HepG2 (cell line): Measurements from ENCODE around the gene THOC6. TPM values are rescaled to one million over a fixed set of nuclear protein-coding genes. Genes with fewer than 3 reads are reported as not detected.
A peak's percentile ranks its signal among the peaks of the same experiment; 100 is the strongest.

Source experiments
- AGO2 ChIP-seq: fragments of 200-400 bp; formaldehyde crosslinking; optimal IDR thresholded peaks from 2 replicates; pipeline ENCODE3; 2017; ENCODE audit warnings: mild to moderate bottlenecking, low read depth, low read length, moderate library complexity
- ARID2 ChIP-seq: sonication (generic); formaldehyde crosslinking; IDR thresholded peaks from 2 replicates; pipeline ENCODE4 v1.8.1; 2022; ENCODE audit warnings: mild to moderate bottlenecking, missing genetic modification reagents, borderline replicate concordance
- ETV6 ChIP-seq: sonication (generic); formaldehyde crosslinking; conservative IDR thresholded peaks from 2 replicates; pipeline ENCODE4 v1.4.0; 2020; ENCODE audit warnings: missing genetic modification reagents
- FOSL1 ChIP-seq: sonication (generic); formaldehyde crosslinking; IDR thresholded peaks from 2 replicates; pipeline ENCODE4 v1.9.0; 2021; ENCODE audit warnings: missing genetic modification reagents, borderline replicate concordance
- HNRNPLL ChIP-seq: fragments of 200-400 bp; formaldehyde crosslinking; IDR thresholded peaks from 2 replicates; pipeline ENCODE4 v1.6.1; 2017; ENCODE audit warnings: mild to moderate bottlenecking, low read depth, low read length; ENCODE audit not compliant: poor library complexity, severe bottlenecking
- JARID2 ChIP-seq: sonication (generic); formaldehyde crosslinking; IDR thresholded peaks from 2 replicates; pipeline ENCODE4 v1.8.1; 2023; ENCODE audit warnings: missing genetic modification reagents, inconsistent platforms; ENCODE audit not compliant: insufficient replicate concordance
- PHF5A ChIP-seq: IDR thresholded peaks from one replicate; pipeline ENCODE4 v1.6.1; 2018; ENCODE audit warnings: low read depth, missing genetic modification reagents; ENCODE audit not compliant: unreplicated experiment
- SIX4 ChIP-seq: sonication (generic); formaldehyde crosslinking; IDR thresholded peaks from 2 replicates; pipeline ENCODE4 v1.4.0; 2020; ENCODE audit warnings: missing genetic modification reagents
- SOX5 ChIP-seq: IDR thresholded peaks from 2 replicates; pipeline ENCODE4 v1.6.1; 2016; ENCODE audit warnings: borderline replicate concordance
- ZBTB33 ChIP-seq: sonication (generic); formaldehyde crosslinking; IDR thresholded peaks from 2 replicates; pipeline ENCODE4 v1.4.0; 2020; ENCODE audit warnings: missing genetic modification reagents
- ZBTB43 ChIP-seq: sonication (generic); formaldehyde crosslinking; conservative IDR thresholded peaks from 2 replicates; pipeline ENCODE4 v1.4.0; 2020; ENCODE audit warnings: missing genetic modification reagents
- ZFP36 ChIP-seq: fragments of 150-350 bp; IDR thresholded peaks from 2 replicates; pipeline ENCODE4 v1.6.1; 2018; ENCODE audit warnings: borderline replicate concordance, low read length, low read depth; ENCODE audit not compliant: partially characterized antibody
- ZFX ChIP-seq: sonication (generic); formaldehyde crosslinking; IDR thresholded peaks from 2 replicates; pipeline ENCODE4 v1.4.0; 2020; ENCODE audit warnings: mild to moderate bottlenecking, low read depth, missing genetic modification reagents, moderate library complexity
- ZNF446 ChIP-seq: sonication (generic); formaldehyde crosslinking; IDR thresholded peaks from 2 replicates; pipeline ENCODE4 v1.5.0; 2020; ENCODE audit warnings: mild to moderate bottlenecking, missing genetic modification reagents
- ZNF598 ChIP-seq: sonication (generic); formaldehyde crosslinking; IDR thresholded peaks from 2 replicates; pipeline ENCODE4 v1.5.1; 2020; ENCODE audit warnings: mild to moderate bottlenecking, missing genetic modification reagents, borderline replicate concordance
- ZNF850 ChIP-seq: sonication (generic); formaldehyde crosslinking; conservative IDR thresholded peaks from 2 replicates; pipeline ENCODE4 v1.9.0; 2021; ENCODE audit warnings: mild to moderate bottlenecking, missing genetic modification reagents
- ZSCAN29 ChIP-seq: sonication (generic); formaldehyde crosslinking; conservative IDR thresholded peaks from 2 replicates; pipeline ENCODE4 v1.4.0; 2020; ENCODE audit warnings: mild to moderate bottlenecking, missing genetic modification reagents
- polyA plus RNA-seq, 8 experiments: library from polyadenylated mRNA; depleted of rRNA in 3 of 8; stranded (reverse) in 7 of 8; unstranded in 1 of 8; fragments of >200 nt; fragmentation: Illumina TruSeq in 4 of 8; extraction: Trizol in 4 of 8; gene quantifications; 2 replicates each; pipeline versions ENCODE4 v1.2.1 to v1.2.3, GENCODE V29; 2011 to 2016; ENCODE audit warnings: low read depth in 4 of 8, missing spikeins in 1 of 8, mixed read lengths in 1 of 8; ENCODE audit not compliant: insufficient read depth in 1 of 8
- total RNA-seq, 5 experiments: library from RNA; depleted of rRNA; stranded (reverse); fragments of >200 nt; fragmentation: Illumina TruSeq; extraction: Trizol; gene quantifications; 2 replicates each; pipeline ENCODE4 v1.2.3, GENCODE V29; 2016; ENCODE audit warnings: low read depth in 1 of 5
- TF ChIP-seq, protein P1 (sequence below), 2 experiments: sonication (generic) in 1 of 2; formaldehyde crosslinking in 1 of 2; IDR thresholded peaks; 2 replicates each; pipeline versions ENCODE4 v1.4.0 to v1.6.1; 2018 to 2020; ENCODE audit warnings: missing genetic modification reagents in 2 of 2, borderline replicate concordance in 1 of 2, low read depth in 1 of 2, mild to moderate bottlenecking in 1 of 2, missing biosample characterization in 1 of 2
- TF ChIP-seq, protein P2 (sequence below): IDR thresholded peaks from 2 replicates; pipeline ENCODE4 v1.6.1; 2016; ENCODE audit warnings: mild to moderate bottlenecking
- TF ChIP-seq, protein P3 (sequence below): sonication (generic); formaldehyde crosslinking; IDR thresholded peaks from 2 replicates; pipeline ENCODE4 v1.8.1; 2023; ENCODE audit warnings: missing genetic modification reagents, mild to moderate bottlenecking, borderline replicate concordance

The THOC6 gene
- total and polyA plus RNA-seq, 2 of the 13 experiments (the other 11 are each of a cell fraction or from before 2014, with no cell fraction given) = 32.1 to 37.0 TPM

DNA sequence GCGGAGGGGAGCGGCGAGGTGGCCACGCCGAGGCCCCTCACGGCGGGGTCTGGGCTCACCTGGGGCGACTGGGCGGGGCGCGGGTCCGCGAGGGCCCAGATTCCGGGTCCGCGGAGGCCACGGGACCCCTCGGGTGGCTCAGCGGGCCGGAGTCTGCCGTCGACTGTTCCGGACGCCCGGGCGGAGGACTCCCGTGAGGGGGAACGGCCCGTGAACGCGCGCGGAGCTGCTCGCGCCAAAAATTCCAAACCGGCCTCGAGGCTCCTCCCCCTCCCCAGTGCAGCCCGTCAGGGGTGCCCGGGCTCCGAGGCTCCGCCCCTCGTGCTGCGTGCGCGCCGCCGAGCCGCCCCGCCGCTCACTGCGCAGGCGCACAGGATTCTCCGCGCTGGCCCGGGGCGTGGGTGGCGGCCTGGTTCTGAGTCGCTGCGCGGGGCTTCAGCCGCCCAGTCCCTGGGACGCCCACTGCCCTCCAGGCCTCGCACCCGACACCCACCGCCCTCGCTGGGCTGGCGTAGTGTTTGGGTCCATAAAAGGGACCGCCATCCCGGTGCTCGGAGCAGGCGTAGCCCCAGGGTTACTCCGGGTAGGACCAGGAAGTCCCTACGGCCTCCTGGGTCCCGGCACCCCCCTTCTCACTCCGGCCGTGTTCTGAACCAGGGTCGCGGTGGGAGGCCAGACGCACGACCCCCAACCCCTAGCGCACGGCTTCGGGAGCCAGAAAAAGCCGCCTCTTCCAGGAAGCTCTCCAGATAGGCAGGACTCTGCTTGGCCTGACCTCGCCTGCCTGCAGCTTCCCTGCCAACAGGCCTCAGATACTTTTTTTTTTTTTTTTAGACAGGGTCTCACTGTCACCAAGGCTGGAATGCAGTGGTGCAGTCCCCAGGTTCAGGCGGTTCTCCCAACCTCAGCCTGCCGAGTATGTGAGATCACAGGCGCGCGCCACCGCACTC, 43.3 kb upstream of the THOC6 start, which contains the start of gene PKMYT1 (continued):
- TF ChIP-seq, protein P1, sequence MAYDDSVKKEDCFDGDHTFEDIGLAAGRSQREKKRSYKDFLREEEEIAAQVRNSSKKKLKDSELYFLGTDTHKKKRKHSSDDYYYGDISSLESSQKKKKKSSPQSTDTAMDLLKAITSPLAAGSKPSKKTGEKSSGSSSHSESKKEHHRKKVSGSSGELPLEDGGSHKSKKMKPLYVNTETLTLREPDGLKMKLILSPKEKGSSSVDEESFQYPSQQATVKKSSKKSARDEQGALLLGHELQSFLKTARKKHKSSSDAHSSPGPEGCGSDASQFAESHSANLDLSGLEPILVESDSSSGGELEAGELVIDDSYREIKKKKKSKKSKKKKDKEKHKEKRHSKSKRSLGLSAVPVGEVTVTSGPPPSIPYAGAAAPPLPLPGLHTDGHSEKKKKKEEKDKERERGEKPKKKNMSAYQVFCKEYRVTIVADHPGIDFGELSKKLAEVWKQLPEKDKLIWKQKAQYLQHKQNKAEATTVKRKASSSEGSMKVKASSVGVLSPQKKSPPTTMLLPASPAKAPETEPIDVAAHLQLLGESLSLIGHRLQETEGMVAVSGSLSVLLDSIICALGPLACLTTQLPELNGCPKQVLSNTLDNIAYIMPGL (CRISPR knock-in tag; IDR thresholded peaks at IDR 0.05; ENCODE audit: borderline replicate concordance in 1 of 2, low read depth in 1 of 2) = peak; percentile 45 to 76; a peak in 2 of 4 replicates
- TF ChIP-seq, protein P2, sequence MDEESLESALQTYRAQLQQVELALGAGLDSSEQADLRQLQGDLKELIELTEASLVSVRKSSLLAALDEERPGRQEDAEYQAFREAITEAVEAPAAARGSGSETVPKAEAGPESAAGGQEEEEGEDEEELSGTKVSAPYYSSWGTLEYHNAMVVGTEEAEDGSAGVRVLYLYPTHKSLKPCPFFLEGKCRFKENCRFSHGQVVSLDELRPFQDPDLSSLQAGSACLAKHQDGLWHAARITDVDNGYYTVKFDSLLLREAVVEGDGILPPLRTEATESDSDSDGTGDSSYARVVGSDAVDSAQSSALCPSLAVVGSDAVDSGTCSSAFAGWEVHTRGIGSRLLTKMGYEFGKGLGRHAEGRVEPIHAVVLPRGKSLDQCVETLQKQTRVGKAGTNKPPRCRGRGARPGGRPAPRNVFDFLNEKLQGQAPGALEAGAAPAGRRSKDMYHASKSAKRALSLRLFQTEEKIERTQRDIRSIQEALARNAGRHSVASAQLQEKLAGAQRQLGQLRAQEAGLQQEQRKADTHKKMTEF = no peak
- TF ChIP-seq ZFX = peak; percentile 96
- TF ChIP-seq HNRNPLL = peak; percentile 34
- no peak for TF ChIP-seq ZNF850
- TF ChIP-seq ZNF598 (CRISPR knock-in tag) = peak; percentile 73; the same call in 1 of the 2 replicates
- no peak for TF ChIP-seq JARID2
- peak; percentile 53; the same call in 1 of the 2 replicates for TF ChIP-seq ZSCAN29
- TF ChIP-seq SOX5 (CRISPR knock-in tag) = peak; percentile 19; the same call in 1 of the 2 replicates
- no peak for TF ChIP-seq ETV6
- peak; percentile 95 for TF ChIP-seq AGO2
- TF ChIP-seq FOSL1 (CRISPR knock-in tag) = no peak
- TF ChIP-seq ZBTB43 = no peak; the same call in 1 of the 2 replicates
- peak; percentile 44 for TF ChIP-seq PHF5A (CRISPR knock-in tag)
- 0 out of 2 replicates have a peak, but pooled peaks have one; percentile 12 for TF ChIP-seq ZBTB33
- TF ChIP-seq ZFP36 = peak; percentile 77
- TF ChIP-seq, protein P3, sequence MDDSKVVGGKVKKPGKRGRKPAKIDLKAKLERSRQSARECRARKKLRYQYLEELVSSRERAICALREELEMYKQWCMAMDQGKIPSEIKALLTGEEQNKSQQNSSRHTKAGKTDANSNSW = 0 out of 2 replicates have a peak, but pooled peaks have one; percentile 60
- peak; percentile 27; the same call in 1 of the 2 replicates for TF ChIP-seq ARID2 (CRISPR knock-in tag)
- TF ChIP-seq ZNF446 (CRISPR knock-in tag) = no peak; the same call in 1 of the 2 replicates
- no peak for TF ChIP-seq SIX4 (CRISPR knock-in tag)
